SH-SY5Y (cell line): ENCODE data around the gene KRTAP19-3.

Experiments used
- GATA2 ChIP-seq: IDR thresholded peaks from 2 replicates; pipeline ENCODE4 v1.6.1; 2011; ENCODE audit warnings: mild to moderate bottlenecking, low read depth, low read length
- GATA3 ChIP-seq: IDR thresholded peaks from 2 replicates; pipeline ENCODE4 v1.6.1; 2011; ENCODE audit warnings: low read depth, mild to moderate bottlenecking, low read length, moderate library complexity

GRCh38 chr21:30502041-30502440, 10.2 kb upstream of the KRTAP19-3 start, which contains the start of gene KRTAP19-5:
- TF ChIP-seq GATA2 = no peak
- no peak for TF ChIP-seq GATA3
